ENCODE results near the gene CEP68. TPM values are rescaled to one million over a fixed set of nuclear protein-coding genes. Genes with fewer than 3 reads are reported as not detected.
A peak's percentile ranks its signal among the peaks of the same experiment; 100 is the strongest.
"Not testable (repeated sequence)": the region's sequence is repeated elsewhere in the genome, so short reads cannot be mapped to it uniquely, and the experiment has no call there.

CEP68 gene
- total and polyA plus RNA-seq, 5 donors from 2014 or later: 18.8 to 27.8 (median 26.0) TPM

- Histone ChIP-seq H3K4me1 (ENCODE audit: control insufficient read depth, insufficient read depth, low read length, poor library complexity, severe bottlenecking) (no peaks in the 10 kb centered on the region), H3K27me3 (ENCODE audit: control insufficient read depth, insufficient read depth, low read length) (no peaks in the 10 kb centered on the region), H3K27ac (ENCODE audit: insufficient read depth, low read length, poor library complexity, severe bottlenecking) (no peak overlapping the region), H3K4me3 (ENCODE audit: low read depth, low read length) (no peak overlapping the region), H3K9me3 (ENCODE audit: control insufficient read depth in 2 of 2, low read length in 2 of 2) (no peaks in the 10 kb centered on the region), H3K36me3 (ENCODE audit: control insufficient read depth, insufficient read depth, low read length) (peaks cover 57% of the 10 kb centered on the region)
- H3K9me3 Mint-ChIP-seq: no peaks in the 10 kb centered on the region
- peaks cover 38% of the 10 kb centered on the region for H3K36me3 Mint-ChIP-seq
- no peak overlapping the region for H3K4me3 Mint-ChIP-seq
- H3K4me1 Mint-ChIP-seq: peaks cover 0 to 6% (median 2%) of the 10 kb centered on the region in 4 donors
- ATAC-seq (ENCODE audit: low read depth in 2 of 2) (no peak), DNase-seq (no peak)
- peak overlapping the region in 1 of 3 donors; percentile 86 for H3K27ac Mint-ChIP-seq
- no peaks in the 10 kb centered on the region for H3K27me3 Mint-ChIP-seq
Measured at GRCh38 chr2:65019675-65020195, 36.5 kb upstream of the CEP68 start.

DNA sequence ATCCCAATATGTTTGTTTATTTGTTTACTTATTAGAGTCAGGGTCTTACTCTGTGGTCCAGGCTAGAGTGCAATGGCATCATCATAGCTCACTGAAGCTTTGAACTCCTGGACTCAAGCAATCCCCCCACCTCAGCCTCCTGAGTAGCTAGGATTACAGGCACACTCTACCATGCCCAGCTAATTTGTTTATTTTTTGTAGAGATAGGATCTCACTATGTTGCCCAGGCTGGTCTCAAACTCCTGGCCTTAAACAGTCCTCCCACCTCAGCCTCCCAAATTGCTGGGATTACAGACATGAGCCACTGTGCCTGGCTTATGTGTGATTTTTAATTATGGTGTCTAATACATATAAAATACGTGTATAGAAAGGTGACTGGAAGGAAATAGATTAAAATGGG is 36.0 kb upstream of the CEP68 start:
- H3K27ac ChIP-seq (ENCODE audit: insufficient read depth, low read length, poor library complexity, severe bottlenecking); H3K27ac Mint-ChIP-seq; H3K4me3 ChIP-seq (ENCODE audit: low read depth, low read length); H3K27me3 ChIP-seq (ENCODE audit: control insufficient read depth, insufficient read depth, low read length); H3K27me3 Mint-ChIP-seq; DNase-seq; H3K4me3 Mint-ChIP-seq; ATAC-seq (ENCODE audit: low read depth in 2 of 2); H3K4me1 Mint-ChIP-seq; H3K4me1 ChIP-seq (ENCODE audit: control insufficient read depth, insufficient read depth, low read length, poor library complexity, severe bottlenecking); H3K9me3 ChIP-seq (ENCODE audit: control insufficient read depth in 2 of 2, low read length in 2 of 2); H3K9me3 Mint-ChIP-seq: not testable (repeated sequence)
- peaks cover 38% of the 10 kb centered on the region for H3K36me3 Mint-ChIP-seq
- H3K36me3 ChIP-seq (ENCODE audit: control insufficient read depth, insufficient read depth, low read length): peaks cover 57% of the 10 kb centered on the region

DNA sequence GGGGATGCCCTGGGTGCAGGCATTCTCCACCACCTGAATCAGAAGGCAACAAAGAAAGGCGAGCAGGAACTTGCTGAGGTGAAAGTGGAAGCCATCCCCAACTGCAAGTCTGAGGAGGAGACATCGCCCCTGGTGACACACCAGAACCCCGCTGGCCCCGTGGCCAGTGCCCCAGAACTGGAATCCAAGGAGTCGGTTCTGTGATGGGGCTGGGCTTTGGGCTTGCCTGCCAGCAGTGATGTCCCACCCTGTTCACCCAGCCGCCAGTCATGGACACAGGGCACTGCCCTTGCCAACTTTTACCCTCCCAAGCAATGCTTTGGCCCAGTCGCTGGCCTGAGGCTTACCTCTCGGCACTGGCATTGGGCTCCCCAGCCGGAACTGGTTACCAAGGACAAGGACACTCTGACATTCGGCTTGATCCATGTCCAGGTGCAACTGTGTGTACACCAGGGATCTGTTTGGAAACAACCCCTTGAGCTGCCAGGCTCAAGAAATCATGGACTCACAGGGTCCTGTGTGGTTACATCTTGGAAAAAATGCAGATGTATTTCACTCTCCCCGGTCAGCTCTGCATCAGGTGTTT is 35.2 kb upstream of the CEP68 start:
- Mint-ChIP-seq H3K4me3 (no peak overlapping the region), H3K27ac (no peak overlapping the region), H3K9me3 (no peaks in the 10 kb centered on the region), H3K4me1 (peaks cover 0 to 9% (median 1%) of the 10 kb centered on the region in 4 donors), H3K27me3 (no peaks in the 10 kb centered on the region), H3K36me3 (peaks cover 42% of the 10 kb centered on the region)
- Histone ChIP-seq H3K27me3 (ENCODE audit: control insufficient read depth, insufficient read depth, low read length) (no peaks in the 10 kb centered on the region), H3K36me3 (ENCODE audit: control insufficient read depth, insufficient read depth, low read length) (peaks cover 57% of the 10 kb centered on the region), H3K4me3 (ENCODE audit: low read depth, low read length) (no peak overlapping the region), H3K27ac (ENCODE audit: insufficient read depth, low read length, poor library complexity, severe bottlenecking) (no peak overlapping the region), H3K4me1 (ENCODE audit: control insufficient read depth, insufficient read depth, low read length, poor library complexity, severe bottlenecking) (no peaks in the 10 kb centered on the region), H3K9me3 (ENCODE audit: control insufficient read depth in 2 of 2, low read length in 2 of 2) (no peaks in the 10 kb centered on the region)
- ATAC-seq (ENCODE audit: low read depth in 2 of 2) (no peak), DNase-seq (no peak)

DNA sequence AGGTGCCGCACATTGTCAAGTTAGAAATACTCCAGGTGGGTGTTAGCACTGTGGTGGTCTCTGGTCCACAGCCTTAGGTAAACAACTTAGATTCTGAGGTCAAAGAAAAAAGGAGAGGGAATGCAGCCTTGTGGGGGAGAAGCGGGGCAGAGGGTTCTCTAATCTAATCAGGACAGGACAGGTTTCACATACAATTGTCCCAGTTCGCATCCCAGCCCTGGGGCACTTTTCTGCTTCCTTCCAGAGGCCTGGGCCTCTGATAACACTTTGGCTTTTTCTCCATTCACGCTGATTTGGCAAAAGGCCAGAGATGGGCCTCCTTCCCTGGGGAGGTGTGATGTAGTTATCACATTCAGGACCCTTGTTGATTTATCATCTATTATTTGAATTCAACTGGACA is 34.5 kb upstream of the CEP68 start:
- DNase-seq: no peak
- peak overlapping the region in 2 of 3 donors; percentile 34 to 85 for H3K27ac Mint-ChIP-seq

GRCh38 chr2:65022189-65022588 is 34.0 kb upstream of the CEP68 start:
- peak overlapping the region; percentile 34 to 85 (median 39) for H3K27ac Mint-ChIP-seq
- DNase-seq (no peak), ATAC-seq (ENCODE audit: low read depth in 2 of 2) (no peak)
- no peaks in the 10 kb centered on the region for H3K9me3 Mint-ChIP-seq
- no peaks in the 10 kb centered on the region for H3K27me3 Mint-ChIP-seq
- H3K4me1 ChIP-seq (ENCODE audit: control insufficient read depth, insufficient read depth, low read length, poor library complexity, severe bottlenecking): no peaks in the 10 kb centered on the region
- H3K4me1 Mint-ChIP-seq: peaks cover 0 to 9% (median 1%) of the 10 kb centered on the region in 4 donors
- H3K27ac ChIP-seq (ENCODE audit: insufficient read depth, low read length, poor library complexity, severe bottlenecking): no peak overlapping the region
- no peak overlapping the region for H3K4me3 ChIP-seq (ENCODE audit: low read depth, low read length)
- no peaks in the 10 kb centered on the region for H3K27me3 ChIP-seq (ENCODE audit: control insufficient read depth, insufficient read depth, low read length)
- no peak overlapping the region for H3K4me3 Mint-ChIP-seq
- H3K9me3 ChIP-seq (ENCODE audit: control insufficient read depth in 2 of 2, low read length in 2 of 2): no peaks in the 10 kb centered on the region
- H3K36me3 ChIP-seq (ENCODE audit: control insufficient read depth, insufficient read depth, low read length): peaks cover 49% of the 10 kb centered on the region
- peaks cover 33% of the 10 kb centered on the region for H3K36me3 Mint-ChIP-seq

More for the DNA sequence above, 34.5 kb upstream of the CEP68 start:
- Histone ChIP-seq H3K27ac (ENCODE audit: insufficient read depth, low read length, poor library complexity, severe bottlenecking) (no peak overlapping the region), H3K4me1 (ENCODE audit: control insufficient read depth, insufficient read depth, low read length, poor library complexity, severe bottlenecking) (no peaks in the 10 kb centered on the region), H3K9me3 (ENCODE audit: control insufficient read depth in 2 of 2, low read length in 2 of 2) (no peaks in the 10 kb centered on the region), H3K27me3 (ENCODE audit: control insufficient read depth, insufficient read depth, low read length) (no peaks in the 10 kb centered on the region), H3K36me3 (ENCODE audit: control insufficient read depth, insufficient read depth, low read length) (peaks cover 53% of the 10 kb centered on the region), H3K4me3 (ENCODE audit: low read depth, low read length) (no peak overlapping the region)
- no peak for ATAC-seq (ENCODE audit: low read depth in 2 of 2)
- Mint-ChIP-seq H3K4me1 (peaks cover 0 to 9% (median 1%) of the 10 kb centered on the region in 4 donors), H3K27me3 (no peaks in the 10 kb centered on the region), H3K36me3 (peaks cover 36% of the 10 kb centered on the region), H3K9me3 (no peaks in the 10 kb centered on the region), H3K4me3 (no peak overlapping the region)

GRCh38 chr2:65023742-65024141 is 32.5 kb upstream of the CEP68 start:
- no peak for ATAC-seq (ENCODE audit: low read depth in 2 of 2)
- Histone ChIP-seq H3K27me3 (ENCODE audit: control insufficient read depth, insufficient read depth, low read length) (no peaks in the 10 kb centered on the region), H3K9me3 (ENCODE audit: control insufficient read depth in 2 of 2, low read length in 2 of 2) (no peaks in the 10 kb centered on the region), H3K36me3 (ENCODE audit: control insufficient read depth, insufficient read depth, low read length) (peaks cover 34% of the 10 kb centered on the region), H3K4me3 (ENCODE audit: low read depth, low read length) (no peak overlapping the region), H3K4me1 (ENCODE audit: control insufficient read depth, insufficient read depth, low read length, poor library complexity, severe bottlenecking) (no peaks in the 10 kb centered on the region), H3K27ac (ENCODE audit: insufficient read depth, low read length, poor library complexity, severe bottlenecking) (no peak overlapping the region)
- Mint-ChIP-seq H3K36me3 (peaks cover 22% of the 10 kb centered on the region), H3K9me3 (no peaks in the 10 kb centered on the region), H3K27ac (peak overlapping the region in 1 of 3 donors; percentile 16), H3K4me3 (no peak overlapping the region), H3K27me3 (no peaks in the 10 kb centered on the region), H3K4me1 (peaks cover 0 to 4% (median 4%) of the 10 kb centered on the region in 4 donors)
- no peak for DNase-seq

DNA sequence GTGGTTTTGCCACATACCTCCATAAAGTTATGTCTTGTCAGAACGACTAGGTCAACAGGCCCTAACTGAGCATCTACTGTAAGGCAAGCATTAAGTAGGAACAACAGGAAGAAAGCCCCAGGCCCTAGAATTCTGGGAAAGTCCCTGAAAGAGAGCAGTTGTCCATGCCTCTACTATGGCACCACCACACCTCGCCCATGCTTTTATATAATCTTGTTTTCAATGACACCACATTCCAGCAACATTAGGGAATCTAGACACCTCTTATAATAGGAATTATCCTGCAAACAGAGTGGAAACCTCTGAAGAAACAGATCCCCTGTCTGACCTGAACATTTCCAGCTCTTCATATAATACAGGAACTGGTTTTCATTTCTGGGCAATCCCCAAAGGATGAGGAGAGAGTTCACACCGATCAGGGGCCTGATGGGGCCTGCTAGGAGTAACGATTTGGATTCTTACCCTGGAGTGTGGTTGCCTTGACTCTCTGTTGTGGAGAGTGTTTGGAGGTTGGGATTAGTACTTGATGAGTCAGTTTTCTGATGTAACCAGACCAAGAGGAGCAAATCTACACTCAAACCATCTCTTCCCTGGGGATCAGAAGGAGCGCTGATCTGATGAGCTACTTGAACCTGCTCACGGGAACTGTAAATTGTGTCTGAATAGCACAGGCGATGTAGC is 31.9 kb upstream of the CEP68 start:
- Mint-ChIP-seq H3K4me1 (peaks cover 0 to 4% (median 4%) of the 10 kb centered on the region in 4 donors), H3K27me3 (no peaks in the 10 kb centered on the region), H3K36me3 (peaks cover 17% of the 10 kb centered on the region), H3K27ac (peak overlapping the region in 1 of 3 donors; percentile 16), H3K9me3 (no peaks in the 10 kb centered on the region), H3K4me3 (no peak overlapping the region)
- Histone ChIP-seq H3K4me3 (ENCODE audit: low read depth, low read length) (no peak overlapping the region), H3K27ac (ENCODE audit: insufficient read depth, low read length, poor library complexity, severe bottlenecking) (no peak overlapping the region), H3K27me3 (ENCODE audit: control insufficient read depth, insufficient read depth, low read length) (no peaks in the 10 kb centered on the region), H3K9me3 (ENCODE audit: control insufficient read depth in 2 of 2, low read length in 2 of 2) (no peaks in the 10 kb centered on the region), H3K36me3 (ENCODE audit: control insufficient read depth, insufficient read depth, low read length) (peaks cover 30% of the 10 kb centered on the region), H3K4me1 (ENCODE audit: control insufficient read depth, insufficient read depth, low read length, poor library complexity, severe bottlenecking) (no peaks in the 10 kb centered on the region)
- DNase-seq (no peak), ATAC-seq (ENCODE audit: low read depth in 2 of 2) (no peak)
